ENCODE data around the gene PHF20. TPM values are rescaled to one million over a fixed set of nuclear protein-coding genes. Genes with fewer than 3 reads are reported as not detected.
A peak's percentile ranks its signal among the peaks of the same experiment; 100 is the strongest.

Gene PHF20
- total RNA-seq (2016; rRNA removed; fragmentation: Illumina TruSeq; extraction: Trizol) (34.1 and 43.3 TPM in 2 replicates), polyA plus RNA-seq (2011; rRNA removed) (18.5 and 22.8 TPM in 2 replicates), polyA minus RNA-seq (2011; rRNA and poly(A)+ RNA removed; ENCODE audit: low replicate concordance) (44.9 and 77.1 TPM in 2 replicates), Bru-seq, nascent RNA (percentile 76 among the genes with signal in this experiment), BruChase-seq, experiment 1, labeled RNA remaining after a 6-hour chase (percentile 72 among the genes with signal in this experiment), BruChase-seq, experiment 2, labeled RNA remaining after a 2-hour chase (percentile 74 among the genes with signal in this experiment)
- 56.7 and 61.5 TPM in 2 replicates for total RNA-seq (2016; cell fraction: cytosol; rRNA removed; fragmentation: Illumina TruSeq; extraction: Trizol; ENCODE audit: low read depth)
- 35.4 and 40.8 TPM in 2 replicates for total RNA-seq (2016; cell fraction: insoluble cytoplasmic fraction; rRNA removed; fragmentation: Illumina TruSeq; extraction: Trizol)
- 47.8 and 49.1 TPM in 2 replicates for total RNA-seq (2016; cell fraction: membrane; rRNA removed; fragmentation: Illumina TruSeq; extraction: Trizol)
- 37.0 and 43.8 TPM in 2 replicates for total RNA-seq (2016; cell fraction: nucleus; rRNA removed; fragmentation: Illumina TruSeq; extraction: Trizol)
- polyA plus RNA-seq (2011; cell fraction: cytosol; rRNA removed), result 21.6 and 23.5 TPM in 2 replicates
- 14.7 and 18.5 TPM in 2 replicates for polyA plus RNA-seq (2011; cell fraction: nucleus; rRNA removed)
- polyA plus RNA-seq (2012), result 36.8 and 41.9 TPM in 2 replicates
- polyA plus RNA-seq (2016; cell fraction: cytosol; fragmentation: Illumina TruSeq; extraction: Trizol; ENCODE audit: low read depth), result 22.9 and 31.3 TPM in 2 replicates
- 32.6 and 36.2 TPM in 2 replicates for polyA plus RNA-seq (2016; cell fraction: insoluble cytoplasmic fraction; fragmentation: Illumina TruSeq; extraction: Trizol; ENCODE audit: low read depth)
- polyA plus RNA-seq (2016; cell fraction: membrane; fragmentation: Illumina TruSeq; extraction: Trizol; ENCODE audit: low read depth), result 22.4 and 30.8 TPM in 2 replicates
- 23.9 and 28.8 TPM in 2 replicates for polyA plus RNA-seq (2016; cell fraction: nucleus; fragmentation: Illumina TruSeq; extraction: Trizol; ENCODE audit: insufficient read depth, low read depth)
- 19.8 and 22.3 TPM in 2 replicates for polyA minus RNA-seq (2011; cell fraction: cytosol; rRNA and poly(A)+ RNA removed)
- polyA minus RNA-seq (2011; cell fraction: nucleus; rRNA and poly(A)+ RNA removed), result 53.6 and 69.2 TPM in 2 replicates
- long read RNA-seq, experiment 1, transcript PHF20-216 (2 exons, 618 nt), result major isoform, 12 of 40 reads
- long read RNA-seq, experiment 1, partial matches to known transcripts, result 21 of 40 reads
- long read RNA-seq, experiment 1, other reads (novel, unspliced or antisense), result 7 of 40 reads
- long read RNA-seq, experiment 2, full-length matches to known transcripts, result 17 of 77 reads
- long read RNA-seq, experiment 2, partial matches to known transcripts, result 40 of 77 reads
- long read RNA-seq, experiment 2, other reads (novel, unspliced or antisense), result 20 of 77 reads

DNA sequence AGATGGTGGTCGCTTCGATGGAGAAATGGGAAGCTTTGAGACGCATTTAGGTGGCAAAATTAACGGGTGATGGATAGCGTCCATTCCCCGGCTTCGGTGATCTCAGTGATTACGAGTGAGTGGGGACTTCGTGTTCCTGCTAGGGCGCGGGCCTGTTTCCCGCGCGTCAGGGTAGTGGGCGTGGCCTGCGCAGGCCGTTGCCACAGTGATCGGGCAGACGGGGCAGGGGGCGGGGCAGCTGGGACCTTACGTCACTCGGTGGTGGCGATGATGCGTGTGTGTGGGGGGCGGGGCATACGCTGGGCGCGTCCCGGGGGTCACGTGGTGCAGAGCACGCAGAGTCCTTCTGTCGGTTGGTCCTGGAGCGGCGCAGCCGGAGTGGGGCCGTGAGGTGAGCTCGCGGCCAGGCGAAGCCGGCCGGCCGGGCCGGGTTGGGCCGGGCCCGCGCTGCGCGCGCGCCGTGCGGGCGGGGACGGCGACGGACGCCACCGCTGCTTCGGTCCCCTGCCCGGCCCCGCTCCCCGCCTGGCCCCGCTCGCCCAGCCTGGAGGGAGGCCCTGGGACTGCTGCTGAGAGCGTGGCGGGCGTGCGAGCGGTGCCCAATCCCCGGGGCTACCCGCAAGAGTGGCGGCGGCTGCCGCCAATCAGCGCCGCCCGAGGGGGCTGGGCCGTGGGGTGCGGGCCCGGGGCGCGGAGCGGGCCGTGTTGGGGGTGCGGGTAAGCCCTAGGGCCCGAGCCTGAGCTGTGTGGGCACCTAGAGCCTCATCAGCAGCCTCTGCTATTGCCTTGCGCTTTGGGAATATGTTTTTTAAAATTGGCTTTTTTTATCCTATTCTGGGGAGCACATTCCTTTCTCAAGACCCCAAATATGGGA, at the start of gene PHF20:
Gene PHF20, plus strand, starts transcription at position 327 of the 874 bp plus-strand sequence. CDS start 29,508 bp downstream, outside the sequence.
- peak within 1 kb of the TSS; percentile 83 for H3K9ac ChIP-seq (ENCODE audit: insufficient read depth, low read depth, low read length)
- H3K27me3 ChIP-seq (ENCODE audit: control insufficient read depth in 1 of 2, insufficient read depth in 2 of 2, low read length in 2 of 2), result no peaks in the 10 kb centered on the region; a peak in 1 of 5 replicates
- peaks cover 68% of the 10 kb centered on the region for H3K4me1 ChIP-seq (ENCODE audit: insufficient read depth, low read length)
- peaks cover 36% of the 10 kb centered on the region for H3K79me2 ChIP-seq (ENCODE audit: insufficient read depth, low read length)
- 9% methylated on average over 59 of the region's 87 CpGs for WGBS (ENCODE audit: low lambda C conversion rate)
- H3K4me3 ChIP-seq (replicated peaks in 1 of 3; ENCODE audit: insufficient read depth in 1 of 3, low read depth in 2 of 3, low read length in 3 of 3), result peak within 1 kb of the TSS; percentile 76 to 85 (median 81)
- peaks cover 0 to 8% of the 10 kb centered on the region in 2 experiments; a peak in 1 of 5 replicates for H3K36me3 ChIP-seq (replicated peaks in 1 of 2; ENCODE audit: control insufficient read depth in 1 of 2, insufficient read depth in 2 of 2, low read length in 2 of 2)
- FAIRE-seq, result no peak
- ChIA-PET CTCF (ENCODE audit: low intra/inter-chr PET ratio, low total read pairs) (no interaction called here), POLR2A (interaction anchor here (0.6 to 16.6 kb wide), 29 partner anchors 8 to 317 kb away, joined by 3 to 461 read pairs (median 5); partner anchors contain the start of genes CEP250, CPNE1, ERGIC3 and NFS1)
- peak within 1 kb of the TSS; percentile 93 for H3K4me2 ChIP-seq (ENCODE audit: low read depth, low read length)
- no TSS peak for BruUV-seq (replicated peaks)
- peak within 1 kb of the TSS; percentile 47 for H2AFZ ChIP-seq (ENCODE audit: low read length)
- in situ Hi-C loops (cut with HindIII; ENCODE audit: extremely low pct_ligation_motif_present, low pct_unique_long_range_greater_than_20kb) (no loop called here), intact Hi-C loops (cut with micrococcal nuclease; ENCODE audit: unreplicated experiment) (loop anchor here (1.0 kb wide), 1 partner anchor 30 kb away; the partner anchor contains the start of gene RBM39)
- peak within 1 kb of the TSS; percentile 46 for H3K27ac ChIP-seq (ENCODE audit: extremely low read length, insufficient read depth, low read length)
- no peaks in the 10 kb centered on the region for H3K9me3 ChIP-seq (ENCODE audit: low read length)
- DNase-seq (ENCODE audit: low spot score), result peak; percentile 93
- no peaks in the 10 kb centered on the region for H4K20me1 ChIP-seq (ENCODE audit: insufficient read depth, low read length)
- peak; percentile 97 for ATAC-seq
- TF ChIP-seq IRF1 (CRISPR knock-in tag; IDR thresholded peaks at IDR 0.05; ENCODE audit: low read depth) (peak; percentile 86; the same call in 1 of the 2 replicates), NBN (conservative IDR thresholded peaks at IDR 0.05) (no peak), RARA (CRISPR knock-in tag; IDR thresholded peaks at IDR 0.05) (peak; percentile 64), RFXANK (CRISPR knock-in tag; IDR thresholded peaks at IDR 0.05) (peak; percentile 90), SPEN (CRISPR knock-in tag; IDR thresholded peaks at IDR 0.05; ENCODE audit: low read depth) (peak; percentile 88), ZNF792 (CRISPR knock-in tag; IDR thresholded peaks at IDR 0.05) (peak; percentile 90), ZNF138 (CRISPR knock-in tag; IDR thresholded peaks at IDR 0.05; ENCODE audit: low read depth) (peak; percentile 72), ZSCAN12 (CRISPR knock-in tag; IDR thresholded peaks at IDR 0.05) (peak; percentile 66), POLR2G (IDR thresholded peaks at IDR 0.05; ENCODE audit: low read depth, low read length) (peak; percentile 78), BORCS8-MEF2B (CRISPR knock-in tag; IDR thresholded peaks at IDR 0.05) (peak; percentile 99), ZNF557 (CRISPR knock-in tag; IDR thresholded peaks at IDR 0.05) (peak; percentile 92), NFYC (CRISPR knock-in tag; IDR thresholded peaks at IDR 0.05) (peak; percentile 94)
- TF ChIP-seq, protein P1, sequence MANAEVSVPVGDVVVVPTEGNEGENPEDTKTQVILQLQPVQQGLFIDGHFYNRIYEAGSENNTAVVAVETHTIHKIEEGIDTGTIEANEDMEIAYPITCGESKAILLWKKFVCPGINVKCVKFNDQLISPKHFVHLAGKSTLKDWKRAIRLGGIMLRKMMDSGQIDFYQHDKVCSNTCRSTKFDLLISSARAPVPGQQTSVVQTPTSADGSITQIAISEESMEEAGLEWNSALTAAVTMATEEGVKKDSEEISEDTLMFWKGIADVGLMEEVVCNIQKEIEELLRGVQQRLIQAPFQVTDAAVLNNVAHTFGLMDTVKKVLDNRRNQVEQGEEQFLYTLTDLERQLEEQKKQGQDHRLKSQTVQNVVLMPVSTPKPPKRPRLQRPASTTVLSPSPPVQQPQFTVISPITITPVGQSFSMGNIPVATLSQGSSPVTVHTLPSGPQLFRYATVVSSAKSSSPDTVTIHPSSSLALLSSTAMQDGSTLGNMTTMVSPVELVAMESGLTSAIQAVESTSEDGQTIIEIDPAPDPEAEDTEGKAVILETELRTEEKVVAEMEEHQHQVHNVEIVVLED (CRISPR knock-in tag; IDR thresholded peaks at IDR 0.05; ENCODE audit: borderline replicate concordance), result peak; percentile 86
- TF ChIP-seq, protein P2, sequence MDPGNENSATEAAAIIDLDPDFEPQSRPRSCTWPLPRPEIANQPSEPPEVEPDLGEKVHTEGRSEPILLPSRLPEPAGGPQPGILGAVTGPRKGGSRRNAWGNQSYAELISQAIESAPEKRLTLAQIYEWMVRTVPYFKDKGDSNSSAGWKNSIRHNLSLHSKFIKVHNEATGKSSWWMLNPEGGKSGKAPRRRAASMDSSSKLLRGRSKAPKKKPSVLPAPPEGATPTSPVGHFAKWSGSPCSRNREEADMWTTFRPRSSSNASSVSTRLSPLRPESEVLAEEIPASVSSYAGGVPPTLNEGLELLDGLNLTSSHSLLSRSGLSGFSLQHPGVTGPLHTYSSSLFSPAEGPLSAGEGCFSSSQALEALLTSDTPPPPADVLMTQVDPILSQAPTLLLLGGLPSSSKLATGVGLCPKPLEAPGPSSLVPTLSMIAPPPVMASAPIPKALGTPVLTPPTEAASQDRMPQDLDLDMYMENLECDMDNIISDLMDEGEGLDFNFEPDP (CRISPR knock-in tag; conservative IDR thresholded peaks at IDR 0.05), result 0 out of 2 replicates have a peak, but pooled peaks have one; percentile 7
